ENCODE data around the gene ZNF84.

- TF ChIP-seq, protein P1, sequence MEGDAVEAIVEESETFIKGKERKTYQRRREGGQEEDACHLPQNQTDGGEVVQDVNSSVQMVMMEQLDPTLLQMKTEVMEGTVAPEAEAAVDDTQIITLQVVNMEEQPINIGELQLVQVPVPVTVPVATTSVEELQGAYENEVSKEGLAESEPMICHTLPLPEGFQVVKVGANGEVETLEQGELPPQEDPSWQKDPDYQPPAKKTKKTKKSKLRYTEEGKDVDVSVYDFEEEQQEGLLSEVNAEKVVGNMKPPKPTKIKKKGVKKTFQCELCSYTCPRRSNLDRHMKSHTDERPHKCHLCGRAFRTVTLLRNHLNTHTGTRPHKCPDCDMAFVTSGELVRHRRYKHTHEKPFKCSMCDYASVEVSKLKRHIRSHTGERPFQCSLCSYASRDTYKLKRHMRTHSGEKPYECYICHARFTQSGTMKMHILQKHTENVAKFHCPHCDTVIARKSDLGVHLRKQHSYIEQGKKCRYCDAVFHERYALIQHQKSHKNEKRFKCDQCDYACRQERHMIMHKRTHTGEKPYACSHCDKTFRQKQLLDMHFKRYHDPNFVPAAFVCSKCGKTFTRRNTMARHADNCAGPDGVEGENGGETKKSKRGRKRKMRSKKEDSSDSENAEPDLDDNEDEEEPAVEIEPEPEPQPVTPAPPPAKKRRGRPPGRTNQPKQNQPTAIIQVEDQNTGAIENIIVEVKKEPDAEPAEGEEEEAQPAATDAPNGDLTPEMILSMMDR (IDR thresholded peaks at IDR 0.05 in 4 of 5, conservative IDR thresholded peaks at IDR 0.05 in 1 of 5): no peak
- TF ChIP-seq POLR2A (IDR thresholded peaks at IDR 0.05): no peak
Observed at GRCh38 chr12:133058203-133059113, 21.1 kb downstream of the ZNF84 start.

Data from gastrocnemius medialis (tissue), 4 donors.